ENCODE results near the gene RTEL1. TPM values are rescaled to one million over a fixed set of nuclear protein-coding genes. Genes with fewer than 3 reads are reported as not detected.
"Not testable (repeated sequence)": the region's sequence is repeated elsewhere in the genome, so short reads cannot be mapped to it uniquely, and the experiment has no call there.

Gene RTEL1
- total RNA-seq, 4 donors from 2014 or later, result 7.1 to 43.7 (median 18.7) TPM

DNA sequence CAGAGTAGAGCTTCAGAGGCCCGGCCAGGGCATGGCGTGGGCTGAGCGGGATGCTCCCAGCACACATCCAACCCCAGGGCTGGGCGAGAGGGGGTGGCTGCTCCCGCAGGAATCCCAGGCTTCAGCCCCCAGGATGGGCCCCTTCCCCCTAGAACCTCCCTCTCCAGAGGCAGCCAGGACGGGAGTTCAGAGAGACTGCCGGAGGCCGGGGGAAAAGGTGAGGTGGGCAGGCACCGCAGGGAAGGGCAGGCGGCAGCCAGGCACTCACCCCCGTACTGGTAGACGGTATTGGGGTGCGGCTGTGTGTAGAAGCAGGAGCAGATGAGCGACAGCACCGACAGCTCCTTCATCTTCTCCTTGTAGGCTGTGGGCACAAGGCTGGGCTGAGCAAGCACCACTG lies 14.2 kb upstream of the RTEL1 start:
- no peak for ATAC-seq
- Histone ChIP-seq H3K4me3 (no peak overlapping the region), H3K4me1 (peaks cover 0 to 15% (median 3%) of the 10 kb centered on the region in 3 donors), H3K27me3 (no peaks in the 10 kb centered on the region), H3K9me3 (no peaks in the 10 kb centered on the region), H3K27ac (no peak overlapping the region), H3K36me3 (no peaks in the 10 kb centered on the region)
- no peak for TF ChIP-seq EP300 (IDR thresholded peaks at IDR 0.05)
- no peak for TF ChIP-seq POLR2AphosphoS5 (IDR thresholded peaks at IDR 0.05)
- no peak for TF ChIP-seq POLR2A (IDR thresholded peaks at IDR 0.05)
- WGBS, 2 donors (ENCODE audit: low coverage in 1 of 2), result 86% methylated on average over 5 of the region's 15 CpGs; no CpG with 5 or more reads in 1 of the 2 donors

DNA sequence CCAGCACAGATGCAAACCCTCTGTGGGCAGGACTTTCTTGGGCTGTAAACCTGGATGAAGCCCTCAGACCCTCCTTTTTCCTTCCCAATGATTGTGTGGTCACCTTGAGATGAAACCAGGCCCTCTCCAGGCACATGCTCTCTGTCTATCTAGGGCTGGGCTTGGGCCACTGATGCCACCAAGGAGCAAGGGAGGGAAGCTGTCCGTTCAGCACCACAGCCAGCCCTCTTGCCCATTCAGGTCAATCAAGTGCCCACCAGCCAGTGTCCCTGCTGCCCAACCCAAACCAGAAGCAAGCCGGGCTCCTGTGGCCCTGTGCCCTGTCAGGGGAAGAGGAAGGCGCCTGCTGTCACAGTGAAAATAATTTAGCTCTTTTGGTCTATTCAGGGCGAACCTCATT lies 12.9 kb upstream of the RTEL1 start:
- Histone ChIP-seq H3K27me3 (no peaks in the 10 kb centered on the region), H3K36me3 (no peaks in the 10 kb centered on the region), H3K9me3 (no peaks in the 10 kb centered on the region), H3K27ac (no peak overlapping the region), H3K4me1 (peaks cover 0 to 15% (median 3%) of the 10 kb centered on the region in 3 donors), H3K4me3 (no peak overlapping the region)
- ATAC-seq, result no peak
- WGBS, 2 donors (ENCODE audit: low coverage in 1 of 2), result 80% methylated on average over 1 of the region's 4 CpGs; no CpG with 5 or more reads in 1 of the 2 donors
- TF ChIP-seq, protein P1, sequence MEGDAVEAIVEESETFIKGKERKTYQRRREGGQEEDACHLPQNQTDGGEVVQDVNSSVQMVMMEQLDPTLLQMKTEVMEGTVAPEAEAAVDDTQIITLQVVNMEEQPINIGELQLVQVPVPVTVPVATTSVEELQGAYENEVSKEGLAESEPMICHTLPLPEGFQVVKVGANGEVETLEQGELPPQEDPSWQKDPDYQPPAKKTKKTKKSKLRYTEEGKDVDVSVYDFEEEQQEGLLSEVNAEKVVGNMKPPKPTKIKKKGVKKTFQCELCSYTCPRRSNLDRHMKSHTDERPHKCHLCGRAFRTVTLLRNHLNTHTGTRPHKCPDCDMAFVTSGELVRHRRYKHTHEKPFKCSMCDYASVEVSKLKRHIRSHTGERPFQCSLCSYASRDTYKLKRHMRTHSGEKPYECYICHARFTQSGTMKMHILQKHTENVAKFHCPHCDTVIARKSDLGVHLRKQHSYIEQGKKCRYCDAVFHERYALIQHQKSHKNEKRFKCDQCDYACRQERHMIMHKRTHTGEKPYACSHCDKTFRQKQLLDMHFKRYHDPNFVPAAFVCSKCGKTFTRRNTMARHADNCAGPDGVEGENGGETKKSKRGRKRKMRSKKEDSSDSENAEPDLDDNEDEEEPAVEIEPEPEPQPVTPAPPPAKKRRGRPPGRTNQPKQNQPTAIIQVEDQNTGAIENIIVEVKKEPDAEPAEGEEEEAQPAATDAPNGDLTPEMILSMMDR (IDR thresholded peaks at IDR 0.05), result no peak
- no peak for TF ChIP-seq POLR2AphosphoS5 (IDR thresholded peaks at IDR 0.05)
- no peak for TF ChIP-seq POLR2A (IDR thresholded peaks at IDR 0.05)

DNA sequence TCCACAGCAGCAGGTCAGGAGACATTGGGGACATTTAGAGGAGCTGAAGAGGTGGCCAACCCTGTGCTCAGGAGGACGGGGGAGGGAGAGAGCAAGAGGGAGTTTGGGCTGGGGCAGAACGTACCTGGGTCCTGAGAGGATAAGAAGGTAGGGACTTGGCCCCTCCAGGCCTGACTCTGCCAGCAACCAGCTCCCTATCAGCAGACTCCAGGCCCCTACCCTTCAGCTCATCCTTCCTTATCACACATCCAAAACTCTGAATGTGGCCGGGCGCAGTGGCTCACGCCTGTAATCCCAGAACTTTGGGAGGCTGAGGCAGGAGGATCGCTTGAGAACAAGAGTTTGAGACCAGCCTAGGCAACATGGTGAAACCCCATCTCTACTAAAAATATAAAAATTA lies 9.9 kb upstream of the RTEL1 start:
- Histone ChIP-seq H3K4me3 (no peak overlapping the region), H3K9me3 (no peaks in the 10 kb centered on the region), H3K27ac (no peak overlapping the region), H3K36me3 (no peaks in the 10 kb centered on the region), H3K4me1 (peaks cover 0 to 22% (median 12%) of the 10 kb centered on the region in 3 donors), H3K27me3 (no peaks in the 10 kb centered on the region)
- TF ChIP-seq EP300 (IDR thresholded peaks at IDR 0.05) (no peak), POLR2AphosphoS5 (IDR thresholded peaks at IDR 0.05) (no peak), POLR2A (IDR thresholded peaks at IDR 0.05) (no peak)
- TF ChIP-seq, protein P1 (IDR thresholded peaks at IDR 0.05), result no peak
- WGBS, 2 donors (ENCODE audit: low coverage in 1 of 2), result 73 to 95% methylated on average over 3 to 6 of the region's 6 CpGs
- no peak for ATAC-seq

DNA sequence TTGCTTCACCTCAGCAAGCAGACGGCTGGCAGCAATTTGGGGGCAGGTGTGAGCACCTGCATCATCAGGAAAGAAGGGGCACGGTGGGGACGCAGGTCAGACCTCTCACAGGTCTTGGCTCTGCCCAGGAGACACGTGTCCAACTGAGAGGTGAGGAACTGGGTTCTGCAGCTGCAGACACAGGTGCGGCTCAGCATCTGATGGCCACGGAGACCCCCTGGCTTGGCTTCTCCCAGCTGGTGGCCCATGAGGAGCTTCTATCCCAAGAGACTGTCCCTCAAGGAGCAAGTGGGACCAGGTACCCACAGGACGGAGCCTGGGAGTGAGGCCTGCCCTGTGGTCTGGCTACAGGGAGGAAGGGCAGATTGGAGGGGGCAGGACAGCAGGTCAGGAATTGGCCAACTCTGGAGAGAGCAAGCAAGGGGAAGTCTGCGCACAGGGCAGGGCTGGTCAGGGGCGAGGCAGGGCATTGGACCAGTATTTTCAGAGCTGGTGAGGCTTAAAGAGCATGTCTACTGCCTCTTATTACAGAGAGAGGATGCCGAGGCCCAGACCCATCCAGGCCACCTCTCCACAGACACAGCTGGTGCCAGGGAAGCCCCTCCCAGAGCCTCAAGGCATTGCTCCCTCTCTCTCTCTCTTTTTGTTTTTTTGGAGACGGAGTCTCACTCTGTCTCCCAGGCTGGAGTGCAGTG lies 9.1 kb upstream of the RTEL1 start:
- no peaks in the 10 kb centered on the region for H3K36me3 ChIP-seq
- peaks cover 0 to 30% (median 16%) of the 10 kb centered on the region in 3 donors for H3K4me1 ChIP-seq
- H3K4me3 ChIP-seq, result no peak overlapping the region
- no peak overlapping the region for H3K27ac ChIP-seq
- ATAC-seq, result no peak
- no peaks in the 10 kb centered on the region for H3K9me3 ChIP-seq
- TF ChIP-seq EP300 (IDR thresholded peaks at IDR 0.05) (no peak), POLR2AphosphoS5 (IDR thresholded peaks at IDR 0.05) (no peak), POLR2A (IDR thresholded peaks at IDR 0.05) (no peak)
- TF ChIP-seq, protein P1 (IDR thresholded peaks at IDR 0.05), result no peak
- H3K27me3 ChIP-seq, result no peaks in the 10 kb centered on the region
- 91 to 100% methylated on average over 1 to 6 of the region's 11 CpGs for WGBS, 2 donors (ENCODE audit: low coverage in 1 of 2)

DNA sequence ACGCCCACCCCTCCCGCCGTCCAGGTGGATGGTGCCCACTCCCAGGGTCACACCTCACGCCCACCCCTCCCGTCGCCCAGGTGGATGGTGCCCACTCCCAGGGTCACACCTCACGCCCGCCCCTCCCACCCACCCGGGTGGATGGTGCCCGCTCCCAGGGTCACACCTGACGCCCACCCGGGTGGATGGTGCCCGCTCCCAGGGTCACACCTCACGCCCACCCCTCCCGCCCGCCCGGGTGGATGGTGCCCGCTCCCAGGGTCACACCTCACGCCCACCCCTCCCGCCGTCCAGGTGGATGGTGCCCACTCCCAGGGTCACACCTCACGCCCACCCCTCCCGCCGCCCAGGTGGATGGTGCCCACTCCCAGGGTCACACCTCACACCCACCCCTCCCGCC lies 7.6 kb upstream of the RTEL1 start:
- not testable (repeated sequence) for H3K9me3 ChIP-seq, ATAC-seq, H3K4me3 ChIP-seq, H3K36me3 ChIP-seq, H3K27me3 ChIP-seq, H3K27ac ChIP-seq
- WGBS, 2 donors (ENCODE audit: low coverage in 1 of 2), result no CpG with 5 or more reads among the region's 25 CpGs
- peaks cover 0 to 36% (median 16%) of the 10 kb centered on the region in 3 donors for H3K4me1 ChIP-seq

DNA sequence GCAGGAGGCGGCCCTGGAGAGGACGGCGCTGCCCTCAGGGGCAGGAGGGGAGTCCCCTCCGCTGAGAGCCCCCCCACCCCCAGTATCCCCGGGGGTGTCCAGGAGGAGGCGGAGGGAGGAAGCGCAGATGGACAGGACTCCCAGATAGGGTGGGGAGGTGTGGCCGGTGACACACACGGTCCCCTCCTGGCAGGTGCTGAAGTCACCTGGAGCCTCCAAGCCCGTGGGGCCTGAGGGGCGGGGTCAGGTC lies 6.2 kb upstream of the RTEL1 start:
- peak overlapping the region in 1 of 4 donors; percentile 82 for H3K27ac ChIP-seq
- ATAC-seq, result no peak
- H3K4me1 ChIP-seq, result peaks cover 0 to 41% (median 16%) of the 10 kb centered on the region in 3 donors
- WGBS, 2 donors (ENCODE audit: low coverage in 1 of 2), result no CpG with 5 or more reads among the region's 11 CpGs
- TF ChIP-seq POLR2AphosphoS5 (IDR thresholded peaks at IDR 0.05) (no peak), POLR2A (IDR thresholded peaks at IDR 0.05) (no peak), EP300 (IDR thresholded peaks at IDR 0.05) (no peak)
- TF ChIP-seq, protein P1 (IDR thresholded peaks at IDR 0.05), result no peak
- H3K36me3 ChIP-seq, result no peaks in the 10 kb centered on the region
- H3K9me3 ChIP-seq, result no peaks in the 10 kb centered on the region
- H3K27me3 ChIP-seq, result no peaks in the 10 kb centered on the region
- peak overlapping the region in 1 of 2 donors; percentile 73 for H3K4me3 ChIP-seq

Measured in gastroesophageal sphincter (tissue), 4 donors.